ENCODE measurements around the gene CPZ.

The CPZ gene

DNA sequence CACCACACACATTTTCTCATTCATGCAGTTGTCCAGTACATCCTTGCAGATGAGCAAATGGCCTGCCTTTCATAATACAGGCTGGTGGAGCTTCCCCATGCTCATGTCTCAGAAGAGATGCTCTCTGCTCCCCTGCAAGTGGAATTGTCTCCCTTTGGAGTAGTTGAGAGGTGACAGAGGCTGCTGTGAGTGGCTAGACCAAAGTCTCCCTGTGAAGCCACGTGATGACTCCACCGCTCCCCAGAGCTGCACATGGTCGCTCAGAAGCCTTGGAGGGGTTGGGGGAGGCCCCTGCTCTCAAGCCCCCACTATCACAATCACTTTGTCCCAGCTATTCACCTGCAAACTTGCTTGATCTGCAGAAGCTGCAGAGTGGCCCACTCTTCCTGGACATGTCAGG, 13.8 kb upstream of the CPZ start:
- DNase-seq (ENCODE audit: low spot score): no peak
- no peak overlapping the region for H4K91ac ChIP-seq (ENCODE audit: low read depth, low read length, poor library complexity)
- H2AFZ ChIP-seq (ENCODE audit: low read length): no peak overlapping the region
- H3K9me3 ChIP-seq (replicated peaks in 1 of 2; ENCODE audit: control insufficient read depth in 2 of 2, insufficient read depth in 1 of 2, low read depth in 1 of 2, low read length in 2 of 2): peaks cover 0 to 2% of the 10 kb centered on the region in 2 donors
- H2AK5ac ChIP-seq (ENCODE audit: low read depth, low read length): no peak overlapping the region
- no peak overlapping the region for H3K4ac ChIP-seq (ENCODE audit: low read length)
- no peak overlapping the region for H3K4me2 ChIP-seq (ENCODE audit: insufficient read depth, low read length, poor library complexity, severe bottlenecking)
- peaks cover 3 to 33% (median 15%) of the 10 kb centered on the region in 3 experiments for H3K27me3 ChIP-seq (ENCODE audit: control insufficient read depth in 3 of 3, insufficient read depth in 3 of 3, low read depth in 1 of 3, low read length in 3 of 3)
- no peak overlapping the region for H3K18ac ChIP-seq (ENCODE audit: low read length)
- H2BK15ac ChIP-seq (ENCODE audit: low read length): no peak overlapping the region
- no peak overlapping the region for H3K9ac ChIP-seq (ENCODE audit: low read depth, low read length, poor library complexity)
- no peak overlapping the region for H2BK120ac ChIP-seq (ENCODE audit: low read depth, low read length)
- peaks cover 0 to 10% of the 10 kb centered on the region in 2 donors for H3K4me1 ChIP-seq (ENCODE audit: control insufficient read depth in 2 of 2, insufficient read depth in 1 of 2, low read depth in 1 of 2, low read length in 2 of 2)
- no peak overlapping the region for H2BK5ac ChIP-seq (ENCODE audit: low read length)
- H3K27ac ChIP-seq (replicated peaks; ENCODE audit: low read length): no peak overlapping the region
- H2BK12ac ChIP-seq (ENCODE audit: low read length): no peak overlapping the region
- no CpG with 5 or more reads among the region's 3 CpGs for WGBS, 2 donors (ENCODE audit: extremely low coverage in 2 of 2, insufficient read length in 2 of 2, insufficient replicate concordance in 1 of 2)
- H3K4me3 ChIP-seq (ENCODE audit: low read length in 2 of 2): no peak overlapping the region
- H3K79me1 ChIP-seq (ENCODE audit: low read depth, low read length): peaks cover 3% of the 10 kb centered on the region
- H3K36me3 ChIP-seq (replicated peaks in 1 of 2; ENCODE audit: control insufficient read depth in 2 of 2, insufficient read depth in 2 of 2, low read length in 2 of 2): no peaks in the 10 kb centered on the region
- no peak overlapping the region for H3K14ac ChIP-seq (ENCODE audit: low read length)
- no peak overlapping the region for H4K8ac ChIP-seq (ENCODE audit: low read depth, low read length)
- no peak overlapping the region for H3K23ac ChIP-seq (ENCODE audit: low read depth, low read length, poor library complexity)

- H2BK120ac ChIP-seq (ENCODE audit: low read depth, low read length): no peak overlapping the region
- no peak overlapping the region for H4K91ac ChIP-seq (ENCODE audit: low read depth, low read length, poor library complexity)
- no peak overlapping the region for H4K8ac ChIP-seq (ENCODE audit: low read depth, low read length)
- no peak for DNase-seq (ENCODE audit: low spot score)
- no peak overlapping the region for H2AFZ ChIP-seq (ENCODE audit: low read length)
- peaks cover 3% of the 10 kb centered on the region for H3K79me1 ChIP-seq (ENCODE audit: low read depth, low read length)
- H3K18ac ChIP-seq (ENCODE audit: low read length): peak overlapping the region; percentile 49
- H2BK15ac ChIP-seq (ENCODE audit: low read length): no peak overlapping the region
- H3K4ac ChIP-seq (ENCODE audit: low read length): no peak overlapping the region
- H3K9me3 ChIP-seq (replicated peaks in 1 of 2; ENCODE audit: control insufficient read depth in 2 of 2, insufficient read depth in 1 of 2, low read depth in 1 of 2, low read length in 2 of 2): peaks cover 0 to 2% of the 10 kb centered on the region in 2 donors
- peaks cover 3 to 33% (median 15%) of the 10 kb centered on the region in 3 experiments for H3K27me3 ChIP-seq (ENCODE audit: control insufficient read depth in 3 of 3, insufficient read depth in 3 of 3, low read depth in 1 of 3, low read length in 3 of 3)
- no peak overlapping the region for H3K4me2 ChIP-seq (ENCODE audit: insufficient read depth, low read length, poor library complexity, severe bottlenecking)
- H3K4me1 ChIP-seq (ENCODE audit: control insufficient read depth in 2 of 2, insufficient read depth in 1 of 2, low read depth in 1 of 2, low read length in 2 of 2): peaks cover 0 to 10% of the 10 kb centered on the region in 2 donors
- no peak overlapping the region for H3K4me3 ChIP-seq (ENCODE audit: low read length in 2 of 2)
- no peak overlapping the region for H3K27ac ChIP-seq (replicated peaks; ENCODE audit: low read length)
- no peak overlapping the region for H2AK5ac ChIP-seq (ENCODE audit: low read depth, low read length)
- H3K23ac ChIP-seq (ENCODE audit: low read depth, low read length, poor library complexity): no peak overlapping the region
- no peak overlapping the region for H3K14ac ChIP-seq (ENCODE audit: low read length)
- H2BK12ac ChIP-seq (ENCODE audit: low read length): no peak overlapping the region
- whole genome bisulfite sequencing, 2 donors (ENCODE audit: extremely low coverage in 2 of 2, insufficient read length in 2 of 2, insufficient replicate concordance in 1 of 2): no CpG with 5 or more reads among the region's 12 CpGs
- H3K9ac ChIP-seq (ENCODE audit: low read depth, low read length, poor library complexity): no peak overlapping the region
- no peaks in the 10 kb centered on the region for H3K36me3 ChIP-seq (replicated peaks in 1 of 2; ENCODE audit: control insufficient read depth in 2 of 2, insufficient read depth in 2 of 2, low read length in 2 of 2)
- H2BK5ac ChIP-seq (ENCODE audit: low read length): no peak overlapping the region
Measured at GRCh38 chr4:8579526-8580320, 12.8 kb upstream of the CPZ start.

DNA sequence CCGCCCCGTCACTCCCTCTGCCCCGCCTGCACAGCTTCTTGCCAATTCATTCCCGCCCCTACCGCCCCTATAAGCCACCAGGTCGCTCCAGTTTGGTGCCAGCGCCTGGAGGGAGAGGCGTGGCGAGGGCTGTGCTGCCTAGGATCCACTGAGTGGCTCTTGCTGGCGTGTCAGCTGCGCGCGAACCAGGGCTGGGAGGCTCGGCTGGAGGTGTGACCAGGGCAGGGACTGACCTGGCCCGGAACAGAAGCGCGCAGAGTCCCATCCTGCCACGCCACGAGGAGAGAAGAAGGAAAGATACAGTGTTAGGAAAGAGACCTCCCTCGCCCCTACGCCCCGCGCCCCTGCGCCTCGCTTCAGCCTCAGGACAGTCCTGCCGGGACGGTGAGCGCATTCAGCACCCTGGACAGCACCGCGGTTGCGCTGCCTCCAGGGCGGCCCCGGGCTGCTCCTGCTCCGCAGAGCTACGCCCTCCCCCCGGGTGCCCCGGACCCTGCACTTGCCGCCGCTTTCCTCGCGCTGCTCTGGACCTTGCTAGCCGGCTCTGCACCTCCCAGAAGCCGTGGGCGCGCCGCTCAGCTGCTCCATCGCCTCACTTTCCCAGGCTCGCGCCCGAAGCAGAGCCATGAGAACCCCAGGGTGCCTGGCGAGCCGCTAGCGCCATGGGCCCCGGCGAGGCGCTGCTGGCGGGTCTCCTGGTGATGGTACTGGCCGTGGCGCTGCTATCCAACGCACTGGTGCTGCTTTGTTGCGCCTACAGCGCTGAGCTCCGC, 12.1 kb upstream of the CPZ start, which contains the start of gene GPR78:
Gene GPR78, plus strand, starts transcription at position 72 of the 773 bp plus-strand sequence. Its CDS starts 591 bp downstream, at position 663.
- Histone ChIP-seq H4K91ac (ENCODE audit: low read depth, low read length, poor library complexity) (no peak within 1 kb of the TSS), H3K4me3 (ENCODE audit: low read length in 2 of 2) (no peak within 1 kb of the TSS), H3K23ac (ENCODE audit: low read depth, low read length, poor library complexity) (peak within 1 kb of the TSS; percentile 71), H3K36me3 (replicated peaks in 1 of 2; ENCODE audit: control insufficient read depth in 2 of 2, insufficient read depth in 2 of 2, low read length in 2 of 2) (no peaks in the 10 kb centered on the region), H2BK120ac (ENCODE audit: low read depth, low read length) (no peak within 1 kb of the TSS), H3K27me3 (ENCODE audit: control insufficient read depth in 3 of 3, insufficient read depth in 3 of 3, low read depth in 1 of 3, low read length in 3 of 3) (peaks cover 3 to 36% (median 15%) of the 10 kb centered on the region in 3 experiments), H3K14ac (ENCODE audit: low read length) (no peak within 1 kb of the TSS), H3K4me2 (ENCODE audit: insufficient read depth, low read length, poor library complexity, severe bottlenecking) (peak within 1 kb of the TSS; percentile 74), H3K18ac (ENCODE audit: low read length) (peak within 1 kb of the TSS; percentile 49), H3K4me1 (ENCODE audit: control insufficient read depth in 2 of 2, insufficient read depth in 1 of 2, low read depth in 1 of 2, low read length in 2 of 2) (peaks cover 0 to 10% of the 10 kb centered on the region in 2 donors), H3K9ac (ENCODE audit: low read depth, low read length, poor library complexity) (peak within 1 kb of the TSS; percentile 63), H3K9me3 (replicated peaks in 1 of 2; ENCODE audit: control insufficient read depth in 2 of 2, insufficient read depth in 1 of 2, low read depth in 1 of 2, low read length in 2 of 2) (peaks cover 0 to 2% of the 10 kb centered on the region in 2 donors), H3K79me1 (ENCODE audit: low read depth, low read length) (peaks cover 3% of the 10 kb centered on the region), H3K27ac (replicated peaks; ENCODE audit: low read length) (no peak within 1 kb of the TSS), H4K8ac (ENCODE audit: low read depth, low read length) (no peak within 1 kb of the TSS), H2AK5ac (ENCODE audit: low read depth, low read length) (no peak within 1 kb of the TSS), H2BK15ac (ENCODE audit: low read length) (no peak within 1 kb of the TSS), H2BK5ac (ENCODE audit: low read length) (no peak within 1 kb of the TSS), H2BK12ac (ENCODE audit: low read length) (no peak within 1 kb of the TSS), H2AFZ (ENCODE audit: low read length) (no peak within 1 kb of the TSS), H3K4ac (ENCODE audit: low read length) (no peak within 1 kb of the TSS)
- WGBS, 2 donors (ENCODE audit: extremely low coverage in 2 of 2, insufficient read length in 2 of 2, insufficient replicate concordance in 1 of 2): no CpG with 5 or more reads among the region's 63 CpGs
- peak; percentile 92 for DNase-seq (ENCODE audit: low spot score)

All from neuronal stem cell (in vitro differentiated cells).